DND-41 (cell line): ENCODE data around the gene ACACA.

Experiments
- ATAC-seq: fragments of 200-7000 bp; cut with Tn5 transposase; 3 replicates; pipeline ENCODE4 v1.9.1; 2021; ENCODE audit warnings: low read depth; ENCODE audit not compliant: insufficient read depth
- DNase-seq: peaks from one replicate; pipeline ENCODE4 v3.0.0-alpha.2; 2020
- H2AFZ ChIP-seq: 2 replicates; pipeline ENCODE4 v1.6.0; 2012; ENCODE audit warnings: low read depth, low read length
- H3K27ac ChIP-seq: 2 replicates; pipeline ENCODE4 v1.5.1; 2012; ENCODE audit warnings: low read length, inconsistent platforms
- H3K27me3 ChIP-seq: fragments of 200-600 bp; sonication (generic); 2 replicates; pipeline ENCODE4 v1.6.0; 2012; ENCODE audit warnings: low read length, mild to moderate bottlenecking, inconsistent platforms; ENCODE audit not compliant: insufficient read depth, poor library complexity
- H3K36me3 ChIP-seq: 2 replicates; pipeline ENCODE4 v1.5.1; 2012; ENCODE audit warnings: low read length, inconsistent platforms; ENCODE audit not compliant: insufficient read depth
- H3K4me1 ChIP-seq: 2 replicates; pipeline ENCODE4 v1.5.1; 2012; ENCODE audit warnings: mild to moderate bottlenecking, low read length; ENCODE audit not compliant: insufficient read depth
- H3K4me2 ChIP-seq: 2 replicates; pipeline ENCODE4 v1.6.0; 2012; ENCODE audit warnings: mild to moderate bottlenecking, moderate library complexity, low read length, inconsistent platforms; ENCODE audit not compliant: insufficient read depth
- H3K4me3 ChIP-seq, 2 experiments: fragments of 200-600 bp in 1 of 2; shearing (Covaris generic) in 1 of 2; 2 replicates each; pipeline ENCODE4 v1.5.1; 2012 to 2016; ENCODE audit warnings: inconsistent platforms in 2 of 2, low read length in 2 of 2, mild to moderate bottlenecking in 2 of 2, low read depth in 1 of 2, moderate library complexity in 1 of 2
- H3K79me2 ChIP-seq: 2 replicates; pipeline ENCODE4 v1.6.0; 2012; ENCODE audit warnings: low read length, inconsistent platforms; ENCODE audit not compliant: insufficient read depth
- H3K9ac ChIP-seq: 2 replicates; pipeline ENCODE4 v1.6.0; 2012; ENCODE audit warnings: low read depth, mild to moderate bottlenecking, inconsistent platforms, low read length, moderate library complexity
- H3K9me3 ChIP-seq: 2 replicates; pipeline ENCODE4 v1.5.1; 2012; ENCODE audit warnings: low read length, moderate library complexity, mild to moderate bottlenecking, inconsistent platforms; ENCODE audit not compliant: insufficient read depth, severe bottlenecking
- H4K20me1 ChIP-seq: 2 replicates; pipeline ENCODE4 v1.6.0; 2012; ENCODE audit warnings: low read length; ENCODE audit not compliant: insufficient read depth
- CTCF ChIP-seq: IDR thresholded peaks from 2 replicates; pipeline ENCODE4 v1.5.1; 2012; ENCODE audit warnings: borderline replicate concordance, low read length, moderate library complexity, mild to moderate bottlenecking; ENCODE audit not compliant: poor library complexity, severe bottlenecking; ENCODE audit errors: extremely low read depth
- EZH2 ChIP-seq: IDR thresholded peaks from 3 replicates; pipeline ENCODE4 v1.6.1; 2012; ENCODE audit warnings: borderline replicate concordance, low read depth, mild to moderate bottlenecking, moderate library complexity, low read length, inconsistent platforms; ENCODE audit not compliant: severe bottlenecking

ACACA gene

GRCh38 chr17:37051381-37051780 is 355.3 kb downstream of the ACACA start:
- no peaks in the 10 kb centered on the region for H3K9me3 ChIP-seq
- no peak overlapping the region for H3K4me3 ChIP-seq
- ATAC-seq = no peak
- H3K79me2 ChIP-seq = peaks cover 5% of the 10 kb centered on the region; the same call in 1 of the 2 replicates
- no peak for DNase-seq
- peaks cover 22% of the 10 kb centered on the region for H4K20me1 ChIP-seq
- H3K36me3 ChIP-seq = peaks cover 53% of the 10 kb centered on the region
- no peak overlapping the region for H3K27ac ChIP-seq
- no peaks in the 10 kb centered on the region for H3K4me1 ChIP-seq
- TF ChIP-seq EZH2 (no peak), CTCF (no peak)
- H3K4me2 ChIP-seq = no peak overlapping the region
- H3K27me3 ChIP-seq = no peaks in the 10 kb centered on the region
- no peak overlapping the region for H2AFZ ChIP-seq
- H3K9ac ChIP-seq = no peak overlapping the region

- Histone ChIP-seq H3K4me3 (no peak overlapping the region), H3K79me2 (peaks cover 5% of the 10 kb centered on the region; the same call in 1 of the 2 replicates), H4K20me1 (peaks cover 22% of the 10 kb centered on the region), H3K4me2 (no peak overlapping the region), H3K36me3 (peaks cover 55% of the 10 kb centered on the region; the same call in 1 of the 2 replicates), H3K9ac (no peak overlapping the region), H3K4me1 (no peaks in the 10 kb centered on the region), H2AFZ (no peak overlapping the region), H3K9me3 (no peaks in the 10 kb centered on the region), H3K27me3 (no peaks in the 10 kb centered on the region), H3K27ac (no peak overlapping the region)
- DNase-seq = no peak
- ATAC-seq = no peak
- TF ChIP-seq CTCF = no peak
- TF ChIP-seq EZH2 = no peak
Measured at GRCh38 chr17:37050920-37051319, 355.7 kb downstream of the ACACA start.

GRCh38 chr17:37048811-37049210 is 357.8 kb downstream of the ACACA start:
- ATAC-seq (no peak), DNase-seq (no peak)
- Histone ChIP-seq H4K20me1 (peaks cover 11% of the 10 kb centered on the region), H3K9ac (no peak overlapping the region), H3K27me3 (no peaks in the 10 kb centered on the region), H2AFZ (no peak overlapping the region), H3K4me3 (no peak overlapping the region), H3K4me1 (peaks cover 3% of the 10 kb centered on the region), H3K36me3 (peaks cover 51% of the 10 kb centered on the region; the same call in 1 of the 2 replicates), H3K79me2 (peaks cover 5% of the 10 kb centered on the region; the same call in 1 of the 2 replicates), H3K27ac (no peak overlapping the region), H3K9me3 (no peaks in the 10 kb centered on the region), H3K4me2 (no peak overlapping the region)
- TF ChIP-seq CTCF = no peak
- no peak for TF ChIP-seq EZH2
